Activated T-cell treated with anti-CD3 and anti-CD28 coated beads, Interleukin-2, amount 50 U/mL, for 4 hours (primary cell): ENCODE measurements around the gene PELI3. TPM values are rescaled to one million over a fixed set of nuclear protein-coding genes. Genes with fewer than 3 reads are reported as not detected.

Source experiments
- ATAC-seq, 2 donors: fragments of 200-7000 bp; cut with Tn5 transposase; one replicate each; pipeline ENCODE4 v1.10.0; 2021
- DNase-seq: peaks from one replicate; pipeline ENCODE4 v3.0.0-alpha.2; 2020
- H3K27me3 Mint-ChIP-seq: one replicate; pipeline ENCODE4 v1.8.0; 2021; ENCODE audit warnings: low read depth, mixed read lengths
- H3K36me3 Mint-ChIP-seq: one replicate; pipeline ENCODE4 v1.8.0; 2022; ENCODE audit warnings: mixed read lengths; ENCODE audit not compliant: insufficient read depth
- H3K4me1 Mint-ChIP-seq: one replicate; pipeline ENCODE4 v1.8.0; 2021; ENCODE audit warnings: low read depth, mixed read lengths
- H3K4me3 Mint-ChIP-seq: one replicate; pipeline ENCODE4 v1.8.0; 2021; ENCODE audit warnings: mild to moderate bottlenecking, moderate library complexity, mixed read lengths
- H3K9me3 Mint-ChIP-seq: one replicate; pipeline ENCODE4 v1.8.0; 2021; ENCODE audit warnings: mixed read lengths
- total RNA-seq, 3 donors: library from RNA; stranded (reverse); gene quantifications; one replicate each; pipeline ENCODE4 v1.2.1, GENCODE V29; 2021

The PELI3 gene
- total RNA-seq, 3 donors from 2014 or later, result 4.9 to 8.5 (median 7.8) TPM

GRCh38 chr11:66475349-66476172 is 8.9 kb downstream of the PELI3 start:
- ATAC-seq, result no peak
- DNase-seq, result no peak
- H3K27me3 Mint-ChIP-seq, result no peaks in the 10 kb centered on the region
- no peak overlapping the region for H3K4me3 Mint-ChIP-seq
- no peaks in the 10 kb centered on the region for H3K36me3 Mint-ChIP-seq
- peaks cover 7% of the 10 kb centered on the region for H3K4me1 Mint-ChIP-seq
- no peaks in the 10 kb centered on the region for H3K9me3 Mint-ChIP-seq

GRCh38 chr11:66476173-66476840 is 9.6 kb downstream of the PELI3 start:
- peaks cover 11% of the 10 kb centered on the region for H3K4me1 Mint-ChIP-seq
- no peak for ATAC-seq
- no peak overlapping the region for H3K4me3 Mint-ChIP-seq
- no peak for DNase-seq
- H3K27me3 Mint-ChIP-seq, result no peaks in the 10 kb centered on the region
- no peaks in the 10 kb centered on the region for H3K9me3 Mint-ChIP-seq
- no peaks in the 10 kb centered on the region for H3K36me3 Mint-ChIP-seq

- Mint-ChIP-seq H3K36me3 (no peaks in the 10 kb centered on the region), H3K4me1 (peaks cover 11% of the 10 kb centered on the region), H3K27me3 (no peaks in the 10 kb centered on the region), H3K9me3 (no peaks in the 10 kb centered on the region), H3K4me3 (no peak overlapping the region)
- ATAC-seq (no peak), DNase-seq (no peak)
These were observed 10.1 kb downstream of the PELI3 start for GRCh38 chr11:66476841-66477251.

GRCh38 chr11:66477263-66478201 is 10.8 kb downstream of the PELI3 start:
- Mint-ChIP-seq H3K27me3 (no peaks in the 10 kb centered on the region), H3K9me3 (no peaks in the 10 kb centered on the region), H3K4me3 (peak overlapping the region; percentile 51), H3K4me1 (peaks cover 14% of the 10 kb centered on the region), H3K36me3 (peaks cover 3% of the 10 kb centered on the region)
- ATAC-seq (no peak), DNase-seq (no peak)

GRCh38 chr11:66478729-66479393 is 12.2 kb downstream of the PELI3 start:
- Mint-ChIP-seq H3K36me3 (peaks cover 4% of the 10 kb centered on the region), H3K9me3 (no peaks in the 10 kb centered on the region), H3K4me1 (peaks cover 16% of the 10 kb centered on the region), H3K27me3 (no peaks in the 10 kb centered on the region), H3K4me3 (peak overlapping the region; percentile 88)
- ATAC-seq (no peak), DNase-seq (peak; percentile 27)

- H3K4me1 Mint-ChIP-seq, result peaks cover 16% of the 10 kb centered on the region
- H3K4me3 Mint-ChIP-seq, result peak overlapping the region; percentile 88
- DNase-seq (no peak), ATAC-seq (peak in 1 of 2 donors; percentile 3)
- H3K9me3 Mint-ChIP-seq, result no peaks in the 10 kb centered on the region
- H3K27me3 Mint-ChIP-seq, result no peaks in the 10 kb centered on the region
- H3K36me3 Mint-ChIP-seq, result peaks cover 4% of the 10 kb centered on the region
These were observed 12.8 kb downstream of the PELI3 start for GRCh38 chr11:66479394-66480116.

GRCh38 chr11:66480117-66480938 is 13.6 kb downstream of the PELI3 start, which contains the start of gene DPP3:
Gene DPP3, plus strand, starts transcription at chr11:66480434. Its CDS starts 1,767 bp downstream, at chr11:66482201.
- ATAC-seq (peak; percentile 99), DNase-seq (peak; percentile 90)
- peak within 1 kb of the TSS; percentile 88 for H3K4me3 Mint-ChIP-seq
- peaks cover 4% of the 10 kb centered on the region for H3K36me3 Mint-ChIP-seq
- H3K27me3 Mint-ChIP-seq, result no peaks in the 10 kb centered on the region
- H3K9me3 Mint-ChIP-seq, result no peaks in the 10 kb centered on the region
- H3K4me1 Mint-ChIP-seq, result peaks cover 18% of the 10 kb centered on the region

GRCh38 chr11:66484806-66485380 is 18.2 kb downstream of the PELI3 start:
- no peaks in the 10 kb centered on the region for H3K9me3 Mint-ChIP-seq
- peaks cover 16% of the 10 kb centered on the region for H3K36me3 Mint-ChIP-seq
- no peak overlapping the region for H3K4me3 Mint-ChIP-seq
- DNase-seq (no peak), ATAC-seq (no peak)
- H3K4me1 Mint-ChIP-seq, result peaks cover 12% of the 10 kb centered on the region
- H3K27me3 Mint-ChIP-seq, result no peaks in the 10 kb centered on the region

GRCh38 chr11:66488957-66489356 is 22.3 kb downstream of the PELI3 start:
- ATAC-seq, result no peak
- Mint-ChIP-seq H3K4me1 (peaks cover 3% of the 10 kb centered on the region), H3K4me3 (no peak overlapping the region), H3K9me3 (no peaks in the 10 kb centered on the region), H3K36me3 (peaks cover 21% of the 10 kb centered on the region), H3K27me3 (no peaks in the 10 kb centered on the region)
- no peak for DNase-seq

GRCh38 chr11:66489636-66490035 is 22.9 kb downstream of the PELI3 start:
- peaks cover 3% of the 10 kb centered on the region for H3K4me1 Mint-ChIP-seq
- H3K4me3 Mint-ChIP-seq, result no peak overlapping the region
- ATAC-seq (no peak), DNase-seq (no peak)
- H3K36me3 Mint-ChIP-seq, result peaks cover 21% of the 10 kb centered on the region
- no peaks in the 10 kb centered on the region for H3K27me3 Mint-ChIP-seq
- H3K9me3 Mint-ChIP-seq, result no peaks in the 10 kb centered on the region

GRCh38 chr11:66491315-66491935 is 24.7 kb downstream of the PELI3 start:
- peaks cover 16% of the 10 kb centered on the region for H3K36me3 Mint-ChIP-seq
- no peaks in the 10 kb centered on the region for H3K27me3 Mint-ChIP-seq
- ATAC-seq (peak in 1 of 2 donors; percentile 43), DNase-seq (no peak)
- H3K4me3 Mint-ChIP-seq, result no peak overlapping the region
- H3K9me3 Mint-ChIP-seq, result no peaks in the 10 kb centered on the region
- H3K4me1 Mint-ChIP-seq, result no peaks in the 10 kb centered on the region
